LNCAP (cell line): ENCODE measurements around the gene SIN3A.

Experiments
- CTCF ChIP-seq: fragments of 450-650 bp; IDR thresholded peaks from 2 replicates; pipeline ENCODE4 v1.5.1; 2017; ENCODE audit warnings: mild to moderate bottlenecking

SIN3A gene

GRCh38 chr15:75360391-75360790, 91.1 kb downstream of the SIN3A start:
- no peak for TF ChIP-seq CTCF

GRCh38 chr15:75359537-75360250, 91.8 kb downstream of the SIN3A start:
- no peak for TF ChIP-seq CTCF

- no peak for TF ChIP-seq CTCF
These were observed 92.5 kb downstream of the SIN3A start for GRCh38 chr15:75358771-75359536.

- no peak for TF ChIP-seq CTCF
These were observed 93.4 kb downstream of the SIN3A start for GRCh38 chr15:75357976-75358673.

GRCh38 chr15:75356517-75356916, 95.0 kb downstream of the SIN3A start:
- no peak for TF ChIP-seq CTCF

GRCh38 chr15:75356006-75356405, 95.5 kb downstream of the SIN3A start:
- no peak for TF ChIP-seq CTCF

- no peak for TF ChIP-seq CTCF
These were observed 96.1 kb downstream of the SIN3A start for GRCh38 chr15:75355369-75355768.
